Glutamatergic neuron (in vitro differentiated cells): ENCODE data around the gene PRELID2. TPM values are rescaled to one million over a fixed set of nuclear protein-coding genes. Genes with fewer than 3 reads are reported as not detected.

Experiments
- DNase-seq: peaks from one replicate; pipeline ENCODE4 v3.0.0; 2022
- H3K27ac Mint-ChIP-seq: one replicate; pipeline ENCODE4 v1.8.0; 2020; ENCODE audit warnings: mild to moderate bottlenecking, mixed read lengths, inconsistent platforms; ENCODE audit not compliant: unreplicated experiment
- H3K27me3 Mint-ChIP-seq: one replicate; pipeline ENCODE4 v1.8.0; 2020; ENCODE audit warnings: mild to moderate bottlenecking, moderate library complexity, mixed read lengths, inconsistent platforms; ENCODE audit not compliant: unreplicated experiment
- H3K36me3 Mint-ChIP-seq: one replicate; pipeline ENCODE4 v1.8.0; 2020; ENCODE audit warnings: mild to moderate bottlenecking, mixed read lengths, inconsistent platforms; ENCODE audit not compliant: unreplicated experiment
- H3K4me1 Mint-ChIP-seq: one replicate; pipeline ENCODE4 v1.8.0; 2020; ENCODE audit warnings: mild to moderate bottlenecking, low read depth, mixed read lengths, inconsistent platforms; ENCODE audit not compliant: unreplicated experiment
- H3K4me3 Mint-ChIP-seq: one replicate; pipeline ENCODE4 v1.8.0; 2020; ENCODE audit warnings: mild to moderate bottlenecking, mixed read lengths, inconsistent platforms; ENCODE audit not compliant: unreplicated experiment
- H3K9me3 Mint-ChIP-seq: one replicate; pipeline ENCODE4 v1.8.0; 2020; ENCODE audit warnings: mild to moderate bottlenecking, moderate library complexity, mixed read lengths, inconsistent platforms; ENCODE audit not compliant: unreplicated experiment
- CTCF ChIP-seq: fragments of 200-600 bp; sonication (generic); IDR thresholded peaks from one replicate; pipeline ENCODE4 v1.5.0; 2021; ENCODE audit not compliant: partially characterized antibody, unreplicated experiment
- total RNA-seq: library from RNA; stranded (reverse); fragmentation: NEBNext Ultra II Directional; extraction: Animal tissue kit (Norgen Biotek cat#: 25700); gene quantifications from one replicate; pipeline ENCODE4 v1.2.1, GENCODE V29; 2021; ENCODE audit not compliant: unreplicated experiment

The PRELID2 gene
- total RNA-seq, 1 donor from 2014 or later, result 4.6 TPM

DNA sequence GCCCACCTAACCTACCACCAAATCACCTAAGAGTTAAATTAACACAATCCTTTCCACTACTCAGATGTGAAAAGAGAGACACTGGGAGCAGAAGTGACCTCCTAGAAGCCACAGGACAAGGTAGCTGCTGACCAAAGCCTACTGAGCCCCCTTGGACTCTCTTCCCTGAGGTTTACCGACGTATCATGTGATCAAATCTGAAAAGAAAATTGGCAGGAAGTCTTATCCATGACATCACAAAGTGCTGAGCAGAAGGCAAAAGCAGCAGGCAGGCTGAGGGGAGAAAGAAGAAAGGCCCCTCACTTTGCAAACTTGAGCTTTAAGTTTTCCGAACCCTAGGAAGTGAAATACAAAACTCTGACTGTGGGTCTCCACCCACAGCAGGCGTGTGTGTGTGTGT is 11.1 kb downstream of the PRELID2 start:
- peaks cover 1% of the 10 kb centered on the region for H3K4me1 Mint-ChIP-seq
- no peak overlapping the region for H3K4me3 Mint-ChIP-seq
- no peaks in the 10 kb centered on the region for H3K36me3 Mint-ChIP-seq
- H3K27ac Mint-ChIP-seq, result no peak overlapping the region
- H3K27me3 Mint-ChIP-seq, result no peaks in the 10 kb centered on the region
- no peak for DNase-seq
- no peak for TF ChIP-seq CTCF
- no peaks in the 10 kb centered on the region for H3K9me3 Mint-ChIP-seq

GRCh38 chr5:145818604-145819003 is 16.5 kb downstream of the PRELID2 start:
- Mint-ChIP-seq H3K4me3 (no peak overlapping the region), H3K36me3 (no peaks in the 10 kb centered on the region), H3K27ac (no peak overlapping the region), H3K27me3 (no peaks in the 10 kb centered on the region), H3K4me1 (no peaks in the 10 kb centered on the region), H3K9me3 (no peaks in the 10 kb centered on the region)
- no peak for TF ChIP-seq CTCF
- DNase-seq, result no peak

- Mint-ChIP-seq H3K27ac (no peak overlapping the region), H3K4me1 (peaks cover 12% of the 10 kb centered on the region), H3K36me3 (no peaks in the 10 kb centered on the region), H3K9me3 (no peaks in the 10 kb centered on the region), H3K27me3 (no peaks in the 10 kb centered on the region), H3K4me3 (no peak overlapping the region)
- TF ChIP-seq CTCF, result no peak
- DNase-seq, result no peak
Measured at GRCh38 chr5:145812877-145813276, 22.3 kb downstream of the PRELID2 start.

- H3K27ac Mint-ChIP-seq, result peak overlapping the region; percentile 2
- H3K4me3 Mint-ChIP-seq, result no peak overlapping the region
- DNase-seq, result no peak
- H3K36me3 Mint-ChIP-seq, result no peaks in the 10 kb centered on the region
- peaks cover 12% of the 10 kb centered on the region for H3K4me1 Mint-ChIP-seq
- TF ChIP-seq CTCF, result no peak
- no peaks in the 10 kb centered on the region for H3K9me3 Mint-ChIP-seq
- no peaks in the 10 kb centered on the region for H3K27me3 Mint-ChIP-seq
Measured at GRCh38 chr5:145811834-145812625, 23.1 kb downstream of the PRELID2 start.

DNA sequence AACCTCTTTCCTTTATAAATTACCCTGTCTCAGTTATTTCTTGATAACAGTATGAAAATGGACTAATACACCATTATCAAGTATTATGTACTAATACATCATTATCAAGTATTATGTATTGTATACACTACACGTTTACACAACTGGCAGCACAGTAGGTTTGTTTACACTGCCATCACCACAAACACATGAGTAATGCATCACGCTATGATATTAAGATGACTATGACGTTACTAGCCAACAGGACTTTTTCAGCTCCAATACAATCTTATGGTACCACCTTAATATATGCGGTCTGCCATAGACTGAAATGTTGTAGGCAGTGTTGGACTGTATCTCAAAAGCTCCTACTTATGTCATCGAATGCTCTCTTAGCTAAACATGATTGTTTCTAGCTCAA is 28.2 kb downstream of the PRELID2 start:
- TF ChIP-seq CTCF, result no peak
- Mint-ChIP-seq H3K27ac (no peak overlapping the region), H3K9me3 (no peaks in the 10 kb centered on the region), H3K27me3 (no peaks in the 10 kb centered on the region), H3K4me1 (peaks cover 10% of the 10 kb centered on the region), H3K36me3 (no peaks in the 10 kb centered on the region), H3K4me3 (no peak overlapping the region)
- DNase-seq, result no peak
